Smooth muscle cell (in vitro differentiated cells): Measurements from ENCODE around the gene ZNFX1. TPM values are rescaled to one million over a fixed set of nuclear protein-coding genes. Genes with fewer than 3 reads are reported as not detected.
"Not testable (repeated sequence)": the region's sequence is repeated elsewhere in the genome, so short reads cannot be mapped to it uniquely, and the experiment has no call there.

Experiments used
- DNase-seq: peaks from one replicate; lab custom pipeline; 2025; ENCODE audit not compliant: unreplicated experiment; lab: John Stamatoyannopoulos, UW
- H2AFZ ChIP-seq: fragments of 200-600 bp; sonication (generic); 2 replicates; pipeline ENCODE4 v1.6.0; 2016; ENCODE audit warnings: antibody characterized with exemption, low read depth, mild to moderate bottlenecking
- H3F3A ChIP-seq: fragments of 200-600 bp; sonication (generic); 2 replicates; pipeline ENCODE4 v1.6.0; 2017; ENCODE audit warnings: antibody characterized with exemption, low read depth
- H3K27ac ChIP-seq: fragments of 200-600 bp; sonication (generic); 2 replicates; pipeline ENCODE4 v1.5.1; 2016; ENCODE audit warnings: low read depth, mild to moderate bottlenecking
- H3K27me3 ChIP-seq: fragments of 200-600 bp; sonication (generic); 2 replicates; pipeline ENCODE4 v1.6.1; 2016; ENCODE audit warnings: low read depth, mild to moderate bottlenecking
- H3K36me3 ChIP-seq: fragments of 200-600 bp; sonication (generic); 2 replicates; pipeline ENCODE4 v1.5.1; 2016; ENCODE audit warnings: low read depth
- H3K4me1 ChIP-seq: fragments of 200-600 bp; sonication (generic); 2 replicates; pipeline ENCODE4 v1.5.1; 2016; ENCODE audit warnings: low read depth
- H3K4me2 ChIP-seq: fragments of 200-600 bp; sonication (generic); 2 replicates; pipeline ENCODE4 v1.6.0; 2016; ENCODE audit warnings: mild to moderate bottlenecking
- H3K4me3 ChIP-seq: fragments of 200-600 bp; sonication (generic); 2 replicates; pipeline ENCODE4 v1.5.1; 2016; ENCODE audit warnings: mild to moderate bottlenecking
- H3K79me2 ChIP-seq: fragments of 200-600 bp; sonication (generic); 2 replicates; pipeline ENCODE4 v1.6.0; 2016; ENCODE audit warnings: low read depth, mild to moderate bottlenecking
- H3K9ac ChIP-seq: fragments of 200-600 bp; sonication (generic); 2 replicates; pipeline ENCODE4 v1.6.0; 2016; ENCODE audit warnings: low read depth
- H3K9me3 ChIP-seq: fragments of 200-600 bp; sonication (generic); replicated peaks from 2 replicates; pipeline ENCODE4 v1.5.1; 2016; ENCODE audit warnings: low read depth
- H4K20me1 ChIP-seq: fragments of 200-600 bp; sonication (generic); 2 replicates; pipeline ENCODE4 v1.6.0; 2016; ENCODE audit warnings: low read depth
- CTCF ChIP-seq: fragments of 200-600 bp; sonication (generic); IDR thresholded peaks from 2 replicates; pipeline ENCODE4 v1.5.1; 2017; ENCODE audit warnings: borderline replicate concordance, mild to moderate bottlenecking, antibody characterized with exemption; ENCODE audit not compliant: insufficient read depth, poor library complexity, severe bottlenecking
- WGBS: methylation state at CpG from one replicate; pipeline ENCODE4 v1.1.7; 2016; ENCODE audit warnings: low lambda C conversion rate; 5-methylcytosine and 5-hydroxymethylcytosine counted together
- polyA plus RNA-seq: library from polyadenylated mRNA; unstranded; fragments of >200 nt; fragmentation: Nextera tagmentation; extraction: Ambion mirVana; gene quantifications from 2 replicates; pipeline ENCODE4 v1.2.1, GENCODE V29; 2016
- total RNA-seq: library from RNA; depleted of rRNA; stranded (reverse); fragments of >200 nt; gene quantifications from 2 replicates; pipeline ENCODE4 v1.2.3, GENCODE V29; 2014

ZNFX1 gene
- total and polyA plus RNA-seq, 2 experiments from 2014 or later, result 15.9 to 16.4 TPM

GRCh38 chr20:49306903-49307620, 29.2 kb upstream of the ZNFX1 start:
- Histone ChIP-seq H3K4me3 (no peak overlapping the region), H3K9ac (no peak overlapping the region), H3K27ac (no peak overlapping the region), H4K20me1 (no peaks in the 10 kb centered on the region), H3K36me3 (no peaks in the 10 kb centered on the region), H3K9me3 (no peaks in the 10 kb centered on the region), H3K79me2 (no peaks in the 10 kb centered on the region), H3K4me2 (no peak overlapping the region), H3K27me3 (no peaks in the 10 kb centered on the region), H3F3A (no peaks in the 10 kb centered on the region), H2AFZ (no peak overlapping the region), H3K4me1 (no peaks in the 10 kb centered on the region)
- WGBS, result 75% methylated on average over 10 of the region's 10 CpGs
- no peak for DNase-seq
- TF ChIP-seq CTCF, result no peak

- no peak overlapping the region for H3K27ac ChIP-seq
- no peaks in the 10 kb centered on the region for H3K79me2 ChIP-seq
- DNase-seq, result no peak
- no peaks in the 10 kb centered on the region for H3K9me3 ChIP-seq
- no peak for TF ChIP-seq CTCF
- H3K4me1 ChIP-seq, result no peaks in the 10 kb centered on the region
- no peak overlapping the region for H3K4me2 ChIP-seq
- H3K27me3 ChIP-seq, result no peaks in the 10 kb centered on the region
- 72% methylated on average over 3 of the region's 3 CpGs for WGBS
- no peak overlapping the region for H2AFZ ChIP-seq
- H3K36me3 ChIP-seq, result no peaks in the 10 kb centered on the region
- no peak overlapping the region for H3K4me3 ChIP-seq
- H3F3A ChIP-seq, result no peaks in the 10 kb centered on the region
- H3K9ac ChIP-seq, result no peak overlapping the region
- no peaks in the 10 kb centered on the region for H4K20me1 ChIP-seq
These were observed 25.3 kb upstream of the ZNFX1 start for GRCh38 chr20:49303065-49303552.

DNA sequence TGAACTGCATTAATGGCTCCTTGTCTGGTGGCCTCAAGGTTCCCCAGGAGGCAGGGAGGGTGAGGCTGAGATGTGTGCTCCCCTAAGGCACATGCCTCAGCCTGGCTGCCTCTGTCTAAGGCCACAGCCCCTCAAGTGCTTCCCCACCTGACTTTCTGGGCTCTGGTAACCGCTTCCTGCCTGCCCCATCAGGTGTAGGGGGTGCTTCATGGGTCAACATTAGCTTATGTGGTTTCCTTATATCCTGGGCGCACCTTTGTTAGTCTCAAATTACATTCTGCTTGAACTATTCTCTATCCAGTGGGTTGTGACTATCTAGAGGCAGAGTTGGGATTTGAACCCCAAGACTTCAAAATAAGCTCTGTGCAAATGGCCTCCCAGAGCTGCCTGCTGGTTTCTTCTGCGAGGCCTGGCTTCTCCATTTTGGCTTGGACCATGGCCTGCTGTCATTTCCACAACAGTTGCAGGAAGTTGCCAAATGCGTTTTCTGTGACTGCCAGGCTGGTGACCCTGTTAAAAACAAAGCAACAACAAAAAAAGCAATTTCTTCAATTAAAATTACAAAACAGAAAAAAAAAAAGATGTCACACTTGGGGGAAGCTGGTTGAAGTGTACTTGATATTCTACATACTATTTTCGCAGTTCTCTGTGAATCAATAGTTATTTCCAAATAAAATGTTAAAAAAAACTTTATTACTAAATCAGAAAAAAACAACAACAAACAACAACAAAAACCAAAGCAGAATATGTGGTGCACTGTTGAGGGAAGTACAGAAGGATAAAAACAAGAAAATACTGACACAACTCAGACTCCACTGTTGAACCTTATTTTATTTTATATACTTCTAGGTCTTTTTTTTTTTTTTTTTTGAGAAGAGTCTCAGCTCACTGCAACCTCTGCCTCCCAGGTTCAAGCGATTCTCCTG, 20.0 kb upstream of the ZNFX1 start:
- TF ChIP-seq CTCF, result no peak
- Histone ChIP-seq H3K27ac (no peak overlapping the region), H3K9ac (no peak overlapping the region), H3K27me3 (no peaks in the 10 kb centered on the region), H4K20me1 (no peaks in the 10 kb centered on the region), H3K4me2 (no peak overlapping the region), H3K79me2 (no peaks in the 10 kb centered on the region), H2AFZ (no peak overlapping the region), H3F3A (no peaks in the 10 kb centered on the region), H3K4me1 (no peaks in the 10 kb centered on the region), H3K36me3 (no peaks in the 10 kb centered on the region), H3K4me3 (no peak overlapping the region), H3K9me3 (no peaks in the 10 kb centered on the region)
- no peak for DNase-seq
- 97% methylated on average over 6 of the region's 6 CpGs for WGBS

- H3K36me3 ChIP-seq, DNase-seq, H3K4me1 ChIP-seq, H3K9ac ChIP-seq, H3K9me3 ChIP-seq, H3K27me3 ChIP-seq, H2AFZ ChIP-seq, H3K4me3 ChIP-seq, H3K27ac ChIP-seq, H3K79me2 ChIP-seq, H3K4me2 ChIP-seq: not testable (repeated sequence)
- H4K20me1 ChIP-seq, result peaks cover 25% of the 10 kb centered on the region
- H3F3A ChIP-seq, result peaks cover 24% of the 10 kb centered on the region
- 55% methylated on average over 16 of the region's 16 CpGs for WGBS
These were observed 16.3 kb upstream of the ZNFX1 start for GRCh38 chr20:49294002-49294654.
